GM18498 (cell line): ENCODE measurements around the gene KRABD2.
"Not testable (repeated sequence)": the region's sequence is repeated elsewhere in the genome, so short reads cannot be mapped to it uniquely, and the experiment has no call there.

Experiments
- ATAC-seq: cut with Tn5 transposase; IDR thresholded peaks from one replicate; pipeline ENCODE4 v1.9.1; 2021; ENCODE audit warnings: mild to moderate bottlenecking, moderate library complexity; ENCODE audit not compliant: unreplicated experiment

KRABD2 gene

GRCh38 chr17:8365143-8365542 lies 11.4 kb downstream of the KRABD2 start:
- ATAC-seq: no peak

- no peak for ATAC-seq
Measured at GRCh38 chr17:8362651-8363332, 13.7 kb downstream of the KRABD2 start.

DNA sequence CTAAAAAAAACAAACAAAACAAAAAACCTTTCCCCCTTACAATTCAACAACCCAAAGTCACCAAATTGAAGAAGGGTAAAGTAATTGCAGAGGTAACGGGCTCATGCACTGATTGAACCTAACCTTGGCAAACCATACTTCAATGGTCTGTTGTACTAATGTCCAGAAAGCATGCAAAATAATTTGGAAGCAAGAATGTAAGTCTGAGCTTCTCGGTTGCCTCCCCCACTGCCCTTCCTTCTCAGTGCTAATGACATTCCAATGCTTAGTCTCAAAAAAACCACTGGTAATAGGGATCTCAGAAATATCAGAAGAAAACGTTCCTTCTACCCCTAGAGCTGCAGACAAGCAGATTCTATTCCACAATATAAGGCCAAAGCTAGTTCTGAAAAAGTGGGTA lies 15.8 kb downstream of the KRABD2 start:
- ATAC-seq: no peak

GRCh38 chr17:8360260-8360659 lies 16.2 kb downstream of the KRABD2 start:
- ATAC-seq: no peak

GRCh38 chr17:8359769-8360168 lies 16.7 kb downstream of the KRABD2 start:
- ATAC-seq: no peak

DNA sequence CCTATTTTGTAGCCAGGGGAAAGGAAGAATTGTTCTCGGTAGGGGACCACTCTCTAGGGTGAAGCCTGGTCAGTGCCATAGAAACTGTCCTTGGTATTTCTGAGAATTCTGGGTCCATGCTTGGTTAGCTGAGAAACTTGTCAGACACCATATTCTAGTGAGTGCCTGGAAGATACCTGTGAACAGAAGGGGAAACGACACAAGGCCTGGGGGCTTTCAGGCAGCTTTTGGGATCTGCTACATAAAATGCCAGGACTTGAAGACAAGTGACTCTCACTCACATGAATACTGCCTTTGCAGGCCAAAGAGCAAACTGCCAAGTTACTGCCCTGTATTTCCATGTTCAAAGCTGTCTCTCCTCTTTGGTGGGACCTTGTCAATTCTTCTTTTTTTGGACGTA lies 18.6 kb downstream of the KRABD2 start:
- no peak for ATAC-seq

GRCh38 chr17:8354236-8354635 lies 22.3 kb downstream of the KRABD2 start:
- ATAC-seq: no peak

DNA sequence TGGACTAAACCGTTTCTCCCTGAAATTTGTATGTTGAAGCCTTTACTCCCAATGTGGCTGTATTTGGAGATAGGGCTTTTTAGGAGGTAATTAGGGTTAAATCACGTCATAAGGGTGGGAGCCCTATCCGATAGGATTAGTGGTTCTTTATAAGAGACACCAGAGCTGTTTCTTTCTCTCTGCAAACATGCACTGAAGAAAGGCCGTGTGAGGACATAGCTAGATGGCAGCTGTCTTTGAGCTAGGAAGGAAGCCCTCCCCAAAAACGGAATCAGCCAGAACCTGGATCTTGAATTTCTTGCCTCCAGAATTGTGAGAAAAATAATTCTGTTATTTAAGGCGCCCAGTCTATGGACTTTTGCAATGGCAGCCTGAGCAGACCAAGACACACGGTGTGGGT lies 22.8 kb downstream of the KRABD2 start:
- ATAC-seq: no peak

DNA sequence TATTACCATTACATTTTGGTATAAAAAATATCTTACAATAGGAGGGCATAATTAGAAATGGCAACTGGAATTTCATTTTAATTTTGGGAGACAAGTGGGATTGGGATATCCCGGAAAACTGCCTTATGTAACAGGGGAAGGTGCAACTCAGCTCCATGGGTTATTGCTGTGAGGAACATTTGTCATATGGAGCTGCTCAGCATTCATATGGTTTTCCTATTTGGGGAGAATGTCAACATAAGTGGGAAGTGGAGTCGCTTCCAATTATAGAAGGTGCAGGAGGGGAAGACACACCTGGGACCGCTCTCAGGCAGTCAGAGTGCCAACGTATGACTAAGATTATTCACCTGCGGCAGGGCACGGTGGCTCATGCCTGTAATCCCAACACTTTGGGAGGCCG lies 26.2 kb downstream of the KRABD2 start:
- ATAC-seq: no peak

DNA sequence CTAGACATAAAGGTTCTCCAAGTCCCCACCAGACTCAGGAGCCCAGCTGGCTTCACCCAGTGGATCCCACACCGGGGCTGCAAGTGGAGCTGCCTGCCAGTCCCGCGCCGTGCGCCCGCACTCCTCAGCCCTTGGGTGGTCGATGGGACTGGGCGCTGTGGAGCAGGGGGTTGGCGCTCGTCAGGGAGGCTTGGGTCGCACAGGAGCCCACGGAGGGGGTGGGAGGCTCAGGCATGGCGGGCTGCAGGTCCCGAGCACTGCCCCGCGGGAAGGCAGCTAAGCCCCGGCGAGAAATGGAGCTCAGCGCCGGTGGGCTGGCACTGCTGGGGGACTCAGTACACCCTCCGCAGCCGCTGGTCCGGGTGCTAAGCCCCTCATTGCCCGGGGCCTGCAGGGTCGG lies 29.5 kb downstream of the KRABD2 start:
- ATAC-seq: not testable (repeated sequence)

- no peak for ATAC-seq
Measured at GRCh38 chr17:8345951-8346665, 30.4 kb downstream of the KRABD2 start.

DNA sequence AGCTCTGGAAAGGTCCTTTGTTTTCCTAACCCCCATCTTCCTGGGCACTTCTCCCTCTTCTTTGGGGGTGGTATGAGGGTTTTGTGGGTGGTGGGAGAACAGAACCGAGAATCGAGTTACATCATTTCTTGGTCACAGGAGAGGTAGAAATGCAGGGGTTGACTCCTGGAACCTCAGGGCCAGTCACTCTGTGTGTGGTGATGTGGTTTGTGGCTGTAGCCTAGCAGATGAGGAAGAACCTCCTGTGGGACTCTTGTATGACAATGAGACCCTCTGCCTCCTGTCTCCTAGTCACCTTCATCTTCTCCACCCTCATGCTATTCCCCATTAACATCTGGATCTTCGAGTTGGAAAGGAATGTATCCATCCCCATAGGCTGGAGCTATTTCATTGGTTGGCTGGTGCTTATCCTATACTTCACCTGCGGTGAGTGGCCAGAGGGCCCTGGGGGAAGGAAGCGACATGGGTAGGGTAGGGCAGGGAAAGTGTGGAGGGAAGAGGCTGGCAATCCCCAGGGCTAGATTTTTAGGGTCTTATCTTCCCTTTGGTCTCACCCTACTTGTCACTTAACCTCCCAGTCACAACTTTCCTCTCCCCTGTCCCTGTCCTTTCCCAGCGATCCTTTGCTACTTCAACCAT lies 31.3 kb downstream of the KRABD2 start:
- ATAC-seq: no peak

DNA sequence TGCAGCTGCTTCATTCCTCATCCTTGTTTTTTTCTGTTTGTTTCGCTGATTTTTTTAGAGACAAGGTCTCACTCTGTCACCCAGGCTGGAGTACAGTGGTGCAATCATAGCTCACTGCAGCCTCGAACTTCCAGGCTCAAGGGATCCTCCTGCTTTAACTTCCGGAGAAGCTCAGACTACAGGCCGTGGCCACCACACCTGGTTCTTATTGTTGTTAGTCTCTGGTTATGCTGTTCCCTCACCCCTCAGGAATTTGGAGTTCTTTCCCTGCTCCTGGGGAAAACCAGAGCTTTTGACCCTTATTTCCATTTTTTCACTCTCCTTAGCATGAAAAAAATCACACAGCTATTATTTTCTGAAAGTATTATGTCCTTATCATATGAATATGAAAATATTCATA lies 35.0 kb downstream of the KRABD2 start:
- no peak for ATAC-seq

DNA sequence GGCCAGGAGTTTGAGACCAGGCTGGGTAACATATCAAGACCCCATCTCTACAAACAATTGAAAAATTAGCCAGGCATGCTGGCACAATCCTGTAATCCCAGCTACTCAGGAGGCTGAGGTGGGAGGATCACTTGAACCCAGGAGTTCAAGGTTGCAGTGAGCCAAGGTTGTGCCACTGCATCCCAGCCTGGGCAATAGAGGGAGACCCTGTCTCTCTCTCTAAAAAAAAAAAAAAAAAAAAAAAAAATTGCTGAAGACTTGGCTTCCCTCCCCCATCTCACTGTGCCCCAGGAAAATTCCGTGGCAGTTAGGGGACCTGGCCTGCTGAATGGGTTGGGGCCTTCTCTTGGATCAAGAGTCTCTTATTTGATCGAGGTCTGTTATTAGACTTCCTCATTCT lies 37.0 kb downstream of the KRABD2 start, which contains the start of gene ODF4:
Gene ODF4 (plus strand): TSS at position 301 of the 400 bp plus-strand sequence. CDS start 212 bp downstream, outside the sequence.
- no peak for ATAC-seq

DNA sequence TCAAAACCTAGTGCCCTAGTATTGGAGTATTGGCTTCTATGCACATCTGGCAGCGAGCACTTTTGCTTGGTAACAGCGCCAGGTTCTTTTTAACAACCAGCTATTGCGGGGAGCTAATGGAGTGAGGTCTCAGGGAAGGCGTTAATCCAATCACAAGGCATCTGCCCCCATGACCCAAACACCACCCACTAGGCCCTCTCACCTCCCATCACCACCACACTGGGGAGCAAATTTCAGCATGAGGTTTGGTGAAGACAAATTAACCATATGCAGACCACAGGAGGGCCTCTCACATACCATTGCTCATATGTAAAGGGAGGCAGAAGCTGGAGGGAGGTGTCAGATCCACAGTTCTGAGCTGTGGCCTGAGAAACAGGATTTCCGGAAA lies 37.8 kb downstream of the KRABD2 start:
- no peak for ATAC-seq

DNA sequence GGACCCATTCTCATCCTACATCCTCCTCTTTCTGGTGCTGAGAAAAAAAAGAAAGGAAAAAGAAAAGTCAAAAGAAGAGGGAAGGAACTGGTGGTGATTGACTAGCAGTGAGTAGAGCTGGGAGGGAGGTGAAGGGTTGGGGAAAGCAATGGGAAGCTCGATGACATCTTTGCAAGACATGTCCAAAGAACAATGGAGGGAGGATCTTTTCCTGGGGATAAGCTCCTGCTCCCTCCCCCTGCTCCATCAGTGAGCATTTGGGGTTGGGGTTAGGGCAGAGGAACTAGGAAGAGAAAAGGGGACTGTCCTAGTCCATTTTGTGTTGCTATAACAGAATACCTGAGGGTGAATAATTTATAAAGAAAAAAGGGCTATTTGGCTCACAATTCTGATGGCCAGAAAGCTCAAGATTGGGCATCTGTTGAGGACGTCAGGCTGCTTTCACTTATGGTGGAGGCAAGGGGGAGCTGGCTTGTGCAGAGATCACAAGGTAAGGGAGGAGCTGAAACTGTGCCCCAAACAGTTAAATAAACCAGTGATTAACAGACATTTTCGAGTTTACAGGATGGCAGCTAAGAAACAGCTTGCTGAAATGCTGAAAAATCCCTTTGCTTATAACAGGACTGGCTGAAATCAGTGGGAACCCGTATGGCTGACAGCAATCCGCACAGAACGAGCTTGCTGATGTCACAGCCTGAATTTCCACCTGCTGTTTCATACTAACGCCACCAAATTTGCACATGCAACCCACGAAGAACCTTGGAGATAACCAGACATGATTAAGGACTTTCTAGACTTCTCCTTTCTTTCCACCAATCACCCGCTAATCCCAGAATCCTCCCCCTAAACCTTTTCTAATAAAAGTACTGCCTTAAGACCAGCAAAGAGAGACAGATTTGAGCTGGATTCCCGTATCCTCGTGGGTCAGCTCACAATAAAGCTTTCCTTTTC lies 38.4 kb downstream of the KRABD2 start:
- ATAC-seq: no peak

DNA sequence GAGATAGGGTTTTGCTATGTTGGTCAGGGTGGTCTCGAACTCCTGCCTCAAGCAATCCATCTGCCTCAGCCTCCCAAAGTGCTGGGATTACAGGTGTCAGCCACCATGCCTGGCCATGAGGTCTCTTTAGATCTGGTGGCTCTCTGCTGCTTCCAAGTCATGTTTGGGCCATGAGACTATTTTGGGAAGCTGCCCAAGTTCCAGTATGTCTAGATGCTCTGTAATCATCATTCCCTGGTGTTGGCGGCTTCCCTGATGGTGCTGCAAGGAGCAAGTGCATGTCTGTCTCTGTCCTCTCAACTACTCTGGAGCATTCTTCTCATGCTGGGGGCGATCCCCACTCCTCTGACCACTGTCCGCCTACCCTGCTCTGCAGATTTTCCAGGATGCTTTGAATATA lies 43.2 kb downstream of the KRABD2 start:
- no peak for ATAC-seq

GRCh38 chr17:8332688-8333087 lies 43.8 kb downstream of the KRABD2 start:
- no peak for ATAC-seq

GRCh38 chr17:8332128-8332527 lies 44.4 kb downstream of the KRABD2 start:
- no peak for ATAC-seq

DNA sequence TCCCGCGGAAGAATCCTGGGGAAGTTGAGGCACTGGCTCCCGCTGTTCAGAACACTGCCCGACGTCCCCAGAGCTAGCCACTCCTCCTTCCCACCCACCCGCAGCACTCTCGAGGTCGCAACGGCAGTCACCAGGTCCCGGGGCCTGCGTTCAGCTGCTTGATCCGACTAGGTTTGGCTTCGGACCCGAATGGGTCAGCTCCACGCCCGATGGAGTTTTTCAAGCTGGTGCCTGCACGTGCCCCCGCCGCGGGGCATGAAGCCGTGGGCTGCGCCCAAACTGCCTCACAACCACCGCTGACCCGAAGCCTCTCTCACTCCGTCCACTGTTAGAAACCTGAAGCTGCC lies 49.2 kb downstream of the KRABD2 start:
- ATAC-seq: no peak
